MG63 (cell line): ENCODE data around the gene BCL2L11. TPM values are rescaled to one million over a fixed set of nuclear protein-coding genes. Genes with fewer than 3 reads are reported as not detected.

ENCODE experiments used
- DNase-seq: peaks from one replicate; pipeline ENCODE4 v3.0.0-alpha.2; 2020
- H3K27me3 ChIP-seq: fragments of 250-450 bp; sonication (Bioruptor Pico); 2 replicates; pipeline ENCODE4 v1.5.1; 2020; ENCODE audit warnings: mild to moderate bottlenecking, moderate library complexity
- H3K36me3 ChIP-seq: fragments of 250-450 bp; sonication (Bioruptor Pico); 2 replicates; pipeline ENCODE4 v1.5.1; 2020; ENCODE audit warnings: mild to moderate bottlenecking, moderate library complexity
- H3K4me3 ChIP-seq: fragments of 250-450 bp; sonication (Bioruptor Pico); 2 replicates; pipeline ENCODE4 v1.5.1; 2020; ENCODE audit warnings: mild to moderate bottlenecking, moderate library complexity
- H3K9me3 ChIP-seq: fragments of 250-450 bp; sonication (Bioruptor Pico); 2 replicates; pipeline ENCODE4 v1.5.1; 2020; ENCODE audit warnings: mild to moderate bottlenecking, moderate library complexity
- total RNA-seq: library from RNA; depleted of rRNA; stranded (reverse); fragments of >200 nt; shearing (Covaris generic); gene quantifications from 2 replicates; pipeline ENCODE4 v1.2.3, GENCODE V29; 2014; ENCODE audit warnings: low replicate concordance

Gene BCL2L11
- total RNA-seq, 1 experiment from 2014 or later = 1.8 TPM

- H3K4me3 ChIP-seq = no peak overlapping the region
- H3K27me3 ChIP-seq = no peaks in the 10 kb centered on the region
- no peaks in the 10 kb centered on the region for H3K9me3 ChIP-seq
- no peaks in the 10 kb centered on the region for H3K36me3 ChIP-seq
- DNase-seq = no peak
Observed at GRCh38 chr2:111192776-111193368, 72.2 kb downstream of the BCL2L11 start.

GRCh38 chr2:111194835-111195621 is 74.3 kb downstream of the BCL2L11 start:
- no peaks in the 10 kb centered on the region for H3K36me3 ChIP-seq
- no peaks in the 10 kb centered on the region for H3K27me3 ChIP-seq
- DNase-seq = no peak
- no peak overlapping the region for H3K4me3 ChIP-seq
- no peaks in the 10 kb centered on the region for H3K9me3 ChIP-seq

DNA sequence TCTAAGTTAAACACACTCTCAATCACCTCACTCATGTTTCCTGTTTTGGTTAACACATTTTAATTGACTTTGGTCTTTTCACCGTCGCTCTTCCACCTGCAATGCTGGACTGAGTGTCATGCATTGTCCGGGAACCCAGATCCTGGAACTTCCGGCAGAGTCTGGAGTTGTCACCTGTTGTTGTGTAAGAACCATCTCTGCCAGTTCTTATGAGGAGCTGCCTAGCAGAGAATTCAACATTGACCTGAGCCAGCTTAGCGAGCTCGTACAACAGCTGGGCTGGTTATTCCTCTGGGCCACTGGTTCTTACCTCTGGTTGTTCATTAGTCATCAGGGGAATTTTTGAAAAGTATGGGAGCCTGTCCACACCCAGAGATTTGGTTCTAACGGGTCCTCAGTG is 75.7 kb downstream of the BCL2L11 start:
- no peak for DNase-seq
- H3K36me3 ChIP-seq = no peaks in the 10 kb centered on the region
- no peak overlapping the region for H3K4me3 ChIP-seq
- H3K27me3 ChIP-seq = no peaks in the 10 kb centered on the region
- no peaks in the 10 kb centered on the region for H3K9me3 ChIP-seq

- no peak overlapping the region for H3K4me3 ChIP-seq
- DNase-seq = no peak
- no peaks in the 10 kb centered on the region for H3K36me3 ChIP-seq
- H3K27me3 ChIP-seq = no peaks in the 10 kb centered on the region
- no peaks in the 10 kb centered on the region for H3K9me3 ChIP-seq
Observed at GRCh38 chr2:111198701-111199100, 78.0 kb downstream of the BCL2L11 start.

GRCh38 chr2:111199840-111200239 is 79.1 kb downstream of the BCL2L11 start:
- H3K36me3 ChIP-seq = no peaks in the 10 kb centered on the region
- DNase-seq = no peak
- no peaks in the 10 kb centered on the region for H3K9me3 ChIP-seq
- no peaks in the 10 kb centered on the region for H3K27me3 ChIP-seq
- no peak overlapping the region for H3K4me3 ChIP-seq

GRCh38 chr2:111200333-111200881 is 79.7 kb downstream of the BCL2L11 start:
- no peaks in the 10 kb centered on the region for H3K27me3 ChIP-seq
- H3K4me3 ChIP-seq = no peak overlapping the region
- H3K36me3 ChIP-seq = no peaks in the 10 kb centered on the region
- no peaks in the 10 kb centered on the region for H3K9me3 ChIP-seq
- DNase-seq = no peak

DNA sequence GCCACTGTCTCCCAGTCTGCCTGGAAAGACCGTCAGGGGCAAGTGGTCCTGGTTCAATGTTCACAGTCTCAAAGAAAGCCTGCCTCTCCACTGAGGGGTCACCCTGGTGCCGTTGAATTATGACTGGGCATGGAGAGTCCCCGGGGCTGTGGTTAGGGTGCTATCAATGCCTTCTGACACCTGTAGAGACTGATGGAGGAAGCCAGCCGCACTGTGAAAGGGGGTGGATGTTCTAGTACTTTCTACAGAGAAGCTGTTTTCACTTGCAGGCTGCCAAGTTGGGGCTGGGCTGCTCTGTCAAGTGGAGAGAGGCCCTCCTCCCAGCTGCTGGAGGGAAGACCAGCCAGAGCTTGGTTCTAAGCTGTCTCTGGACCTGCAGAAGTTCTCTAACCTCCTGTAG is 80.5 kb downstream of the BCL2L11 start:
- H3K27me3 ChIP-seq = no peaks in the 10 kb centered on the region
- no peak for DNase-seq
- no peaks in the 10 kb centered on the region for H3K9me3 ChIP-seq
- H3K36me3 ChIP-seq = no peaks in the 10 kb centered on the region
- H3K4me3 ChIP-seq = no peak overlapping the region

- DNase-seq = no peak
- H3K36me3 ChIP-seq = no peaks in the 10 kb centered on the region; the same call in 1 of the 2 replicates
- H3K9me3 ChIP-seq = no peaks in the 10 kb centered on the region
- H3K27me3 ChIP-seq = no peaks in the 10 kb centered on the region
- no peak overlapping the region for H3K4me3 ChIP-seq
Observed at GRCh38 chr2:111202266-111203040, 81.7 kb downstream of the BCL2L11 start.

DNA sequence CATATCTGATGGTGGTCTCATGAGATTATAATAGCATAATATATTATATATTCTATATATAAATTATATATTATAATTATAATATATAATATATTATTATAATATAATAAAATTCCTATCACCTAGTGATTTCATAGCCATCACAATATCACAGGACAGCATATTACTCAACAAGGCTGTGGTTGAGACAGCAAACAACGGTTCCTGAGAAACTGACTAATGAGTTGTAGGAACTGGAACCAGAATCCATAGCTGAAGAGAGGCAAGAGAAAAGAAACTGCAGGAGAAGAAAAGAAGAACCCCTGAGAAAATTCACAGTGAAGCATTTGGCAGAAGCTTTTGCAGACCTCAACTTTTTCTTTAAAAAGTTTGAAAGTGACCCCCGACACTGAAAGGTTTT is 84.0 kb downstream of the BCL2L11 start:
- no peak overlapping the region for H3K4me3 ChIP-seq
- peaks cover 5% of the 10 kb centered on the region for H3K36me3 ChIP-seq
- no peaks in the 10 kb centered on the region for H3K9me3 ChIP-seq
- H3K27me3 ChIP-seq = no peaks in the 10 kb centered on the region
- no peak for DNase-seq

DNA sequence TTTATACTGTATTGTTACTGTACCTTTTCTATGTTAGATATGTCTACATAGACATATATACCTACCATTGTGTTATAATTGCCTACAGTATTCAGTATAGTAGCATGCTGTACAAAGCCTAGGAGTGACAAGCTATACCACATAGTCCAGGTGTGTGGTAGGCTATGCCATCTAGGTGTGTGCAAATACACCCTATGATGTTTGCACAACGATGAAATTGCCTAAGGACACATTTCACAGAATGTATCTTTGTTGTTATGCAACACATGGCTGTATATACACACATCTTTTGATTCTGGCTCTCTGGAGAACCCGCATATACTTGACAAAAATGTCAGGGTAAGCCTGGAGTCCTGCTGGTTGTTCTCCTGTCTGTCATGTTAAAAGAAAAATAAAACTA is 85.1 kb downstream of the BCL2L11 start:
- H3K27me3 ChIP-seq = no peaks in the 10 kb centered on the region
- DNase-seq = no peak
- H3K9me3 ChIP-seq = no peaks in the 10 kb centered on the region
- H3K36me3 ChIP-seq = peaks cover 5% of the 10 kb centered on the region
- H3K4me3 ChIP-seq = no peak overlapping the region

GRCh38 chr2:111207851-111208250 is 87.1 kb downstream of the BCL2L11 start:
- no peak overlapping the region for H3K4me3 ChIP-seq
- peaks cover 5% of the 10 kb centered on the region for H3K36me3 ChIP-seq
- H3K9me3 ChIP-seq = peaks cover 4% of the 10 kb centered on the region; the same call in 1 of the 2 replicates
- H3K27me3 ChIP-seq = no peaks in the 10 kb centered on the region
- no peak for DNase-seq

- Histone ChIP-seq H3K27me3 (no peaks in the 10 kb centered on the region), H3K9me3 (peaks cover 8% of the 10 kb centered on the region; the same call in 1 of the 2 replicates), H3K36me3 (peaks cover 5% of the 10 kb centered on the region), H3K4me3 (no peak overlapping the region)
- no peak for DNase-seq
Observed at GRCh38 chr2:111208639-111209038, 87.9 kb downstream of the BCL2L11 start.

GRCh38 chr2:111209045-111209514 is 88.4 kb downstream of the BCL2L11 start:
- peaks cover 13% of the 10 kb centered on the region for H3K9me3 ChIP-seq
- DNase-seq = no peak
- H3K27me3 ChIP-seq = no peaks in the 10 kb centered on the region
- H3K4me3 ChIP-seq = no peak overlapping the region
- peaks cover 5% of the 10 kb centered on the region for H3K36me3 ChIP-seq

DNA sequence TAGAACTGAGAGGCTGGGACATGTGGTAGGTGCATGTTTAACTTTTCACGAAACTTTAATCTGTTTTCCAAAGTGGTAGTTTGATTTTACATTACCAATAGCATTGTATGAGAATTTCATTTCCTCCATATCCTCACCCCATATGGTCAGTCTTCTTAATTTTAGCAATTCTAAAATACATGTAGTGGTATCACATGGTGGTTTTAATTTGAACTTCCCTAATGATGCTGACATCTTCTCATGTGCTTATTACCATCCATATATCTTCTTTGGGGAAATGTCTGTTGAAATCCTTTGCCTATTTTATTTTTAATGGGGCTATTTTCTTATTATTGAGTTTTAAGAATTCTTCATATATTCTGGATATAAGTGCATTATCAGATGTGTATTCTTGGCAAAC is 89.3 kb downstream of the BCL2L11 start:
- H3K4me3 ChIP-seq = no peak overlapping the region
- no peaks in the 10 kb centered on the region for H3K27me3 ChIP-seq
- peaks cover 8% of the 10 kb centered on the region for H3K36me3 ChIP-seq
- peaks cover 19% of the 10 kb centered on the region for H3K9me3 ChIP-seq
- no peak for DNase-seq

GRCh38 chr2:111213877-111214276 is 93.2 kb downstream of the BCL2L11 start:
- no peak overlapping the region for H3K4me3 ChIP-seq
- peaks cover 3% of the 10 kb centered on the region for H3K36me3 ChIP-seq
- peaks cover 23% of the 10 kb centered on the region for H3K9me3 ChIP-seq
- DNase-seq = no peak
- H3K27me3 ChIP-seq = no peaks in the 10 kb centered on the region

- H3K27me3 ChIP-seq = no peaks in the 10 kb centered on the region
- peaks cover 3% of the 10 kb centered on the region; the same call in 1 of the 2 replicates for H3K36me3 ChIP-seq
- no peak overlapping the region for H3K4me3 ChIP-seq
- no peak for DNase-seq
- H3K9me3 ChIP-seq = peaks cover 20% of the 10 kb centered on the region
Observed at GRCh38 chr2:111216811-111217652, 96.3 kb downstream of the BCL2L11 start.
